Astrocyte of the cerebellum (primary cell): ENCODE data around the gene CEP72.
"Not testable (repeated sequence)": the region's sequence is repeated elsewhere in the genome, so short reads cannot be mapped to it uniquely, and the experiment has no call there.

Experiments
- DNase-seq: peaks from one replicate; pipeline ENCODE4 v3.0.0-alpha.2; 2011; ENCODE audit warnings: low read depth
- H3K4me3 ChIP-seq: 2 replicates; pipeline ENCODE4 v1.5.1; 2011; ENCODE audit warnings: mild to moderate bottlenecking, low read depth, low read length, moderate library complexity
- CTCF ChIP-seq: IDR thresholded peaks from 2 replicates; pipeline ENCODE4 v1.5.1; 2012; ENCODE audit warnings: low read length, low read depth, moderate library complexity, mild to moderate bottlenecking; ENCODE audit errors: missing control alignments
- in situ Hi-C: cut with HindIII; loops from 2 replicates; pipeline ENCODE4 v1.10.0; 2017; ENCODE audit warnings: low sequenced_read_pairs

The CEP72 gene

GRCh38 chr5:579211-579610 is 32.9 kb upstream of the CEP72 start:
- no peak for TF ChIP-seq CTCF
- DNase-seq: no peak
- in situ Hi-C loops: no loop called here
- H3K4me3 ChIP-seq: no peak overlapping the region

GRCh38 chr5:579746-580366 is 32.3 kb upstream of the CEP72 start:
- no peak for DNase-seq
- in situ Hi-C loops: no loop called here

GRCh38 chr5:580436-580835 is 31.7 kb upstream of the CEP72 start:
- TF ChIP-seq CTCF: no peak
- DNase-seq: no peak
- in situ Hi-C loops: no loop called here

More at GRCh38 chr5:579746-580366, 32.3 kb upstream of the CEP72 start:
- H3K4me3 ChIP-seq: no peak overlapping the region
- no peak for TF ChIP-seq CTCF

GRCh38 chr5:581266-581665 is 30.9 kb upstream of the CEP72 start:
- H3K4me3 ChIP-seq: no peak overlapping the region
- no peak for TF ChIP-seq CTCF
- in situ Hi-C loops: no loop called here
- no peak for DNase-seq

More at GRCh38 chr5:580436-580835, 31.7 kb upstream of the CEP72 start:
- no peak overlapping the region for H3K4me3 ChIP-seq

GRCh38 chr5:581941-582340 is 30.2 kb upstream of the CEP72 start:
- TF ChIP-seq CTCF: no peak
- DNase-seq: no peak
- H3K4me3 ChIP-seq: no peak overlapping the region
- in situ Hi-C loops: no loop called here

- DNase-seq, H3K4me3 ChIP-seq, in situ Hi-C loops: not testable (repeated sequence)
These were observed 29.7 kb upstream of the CEP72 start for GRCh38 chr5:582445-582844.

- in situ Hi-C loops: no loop called here
- no peak for TF ChIP-seq CTCF
- DNase-seq: no peak
- no peak overlapping the region for H3K4me3 ChIP-seq
These were observed 29.1 kb upstream of the CEP72 start for GRCh38 chr5:582936-583635.
